HG02852 (cell line): ENCODE data around the gene PPRC1.

Experiments
- ATAC-seq: cut with Tn5 transposase; IDR thresholded peaks from one replicate; pipeline ENCODE4 v1.9.1; 2021; ENCODE audit warnings: mild to moderate bottlenecking, moderate library complexity; ENCODE audit not compliant: unreplicated experiment

Gene PPRC1

GRCh38 chr10:102116656-102117055 is 16.2 kb upstream of the PPRC1 start:
- ATAC-seq: no peak

GRCh38 chr10:102117391-102118159 is 15.3 kb upstream of the PPRC1 start:
- ATAC-seq: no peak

GRCh38 chr10:102118867-102119266 is 14.0 kb upstream of the PPRC1 start:
- no peak for ATAC-seq

GRCh38 chr10:102119417-102120141 is 13.3 kb upstream of the PPRC1 start:
- ATAC-seq: no peak

GRCh38 chr10:102120142-102120990 is 12.5 kb upstream of the PPRC1 start, which contains the start of gene LDB1:
LDB1 (minus strand) TSS chr10:102120368; CDS start chr10:102120110, 258 bp downstream.
- peak; percentile 71 for ATAC-seq

GRCh38 chr10:102120991-102121738 is 11.7 kb upstream of the PPRC1 start:
- ATAC-seq: no peak

- no peak for ATAC-seq
Observed at GRCh38 chr10:102121739-102122372, 11.0 kb upstream of the PPRC1 start.

GRCh38 chr10:102122450-102122849 is 10.4 kb upstream of the PPRC1 start:
- ATAC-seq: no peak

GRCh38 chr10:102123223-102123622 is 9.6 kb upstream of the PPRC1 start:
- no peak for ATAC-seq

GRCh38 chr10:102131286-102132170 is 1.3 kb upstream of the PPRC1 start:
- ATAC-seq: no peak

- ATAC-seq: no peak
Observed at GRCh38 chr10:102132193-102132562, 662 bp upstream of the PPRC1 start.

- ATAC-seq: no peak
Observed at GRCh38 chr10:102133373-102134195, 744 bp downstream of the PPRC1 start.

- ATAC-seq: no peak
Observed at GRCh38 chr10:102134416-102134815, 1.6 kb downstream of the PPRC1 start.

GRCh38 chr10:102135956-102136526 is 3.2 kb downstream of the PPRC1 start:
- ATAC-seq: no peak

GRCh38 chr10:102139281-102140110 is 6.7 kb downstream of the PPRC1 start:
- no peak for ATAC-seq

GRCh38 chr10:102140218-102140617 is 7.4 kb downstream of the PPRC1 start:
- no peak for ATAC-seq

GRCh38 chr10:102140913-102141540 is 8.2 kb downstream of the PPRC1 start:
- no peak for ATAC-seq
